AG09319 (cell line): Measurements from ENCODE around the gene FRG2B.
"Not testable (repeated sequence)": the region's sequence is repeated elsewhere in the genome, so short reads cannot be mapped to it uniquely, and the experiment has no call there.

Experiments
- DNase-seq: peaks from one replicate; pipeline ENCODE4 v3.0.0-alpha.2; 2010; ENCODE audit warnings: low read depth; ENCODE audit errors: extremely low read depth
- TF ChIP-seq, protein P1 (sequence below): IDR thresholded peaks from 2 replicates; pipeline ENCODE4 v1.5.1; 2011; ENCODE audit warnings: low read depth, mild to moderate bottlenecking, inconsistent platforms, low read length, moderate library complexity

Gene FRG2B

DNA sequence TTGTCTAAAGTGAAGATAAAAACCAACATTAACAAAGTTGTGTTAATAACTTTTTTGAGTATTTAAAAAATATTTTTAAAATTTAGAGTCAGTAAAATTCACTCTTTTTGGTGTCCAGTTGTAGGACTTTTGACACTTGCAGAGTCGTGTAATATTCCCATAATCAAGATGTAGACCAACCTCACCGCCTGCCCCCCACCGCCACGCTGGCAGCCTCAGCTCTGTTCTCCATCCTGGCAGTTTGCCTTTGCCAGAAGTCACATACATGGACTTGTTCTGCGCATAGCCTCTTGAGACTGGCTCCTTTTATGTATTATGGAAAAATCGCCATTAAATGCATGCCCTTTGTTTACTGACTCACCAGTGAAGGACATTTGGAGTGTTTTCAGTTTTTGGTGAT, 33.9 kb downstream of the FRG2B start:
- DNase-seq = no peak
- TF ChIP-seq, protein P1, sequence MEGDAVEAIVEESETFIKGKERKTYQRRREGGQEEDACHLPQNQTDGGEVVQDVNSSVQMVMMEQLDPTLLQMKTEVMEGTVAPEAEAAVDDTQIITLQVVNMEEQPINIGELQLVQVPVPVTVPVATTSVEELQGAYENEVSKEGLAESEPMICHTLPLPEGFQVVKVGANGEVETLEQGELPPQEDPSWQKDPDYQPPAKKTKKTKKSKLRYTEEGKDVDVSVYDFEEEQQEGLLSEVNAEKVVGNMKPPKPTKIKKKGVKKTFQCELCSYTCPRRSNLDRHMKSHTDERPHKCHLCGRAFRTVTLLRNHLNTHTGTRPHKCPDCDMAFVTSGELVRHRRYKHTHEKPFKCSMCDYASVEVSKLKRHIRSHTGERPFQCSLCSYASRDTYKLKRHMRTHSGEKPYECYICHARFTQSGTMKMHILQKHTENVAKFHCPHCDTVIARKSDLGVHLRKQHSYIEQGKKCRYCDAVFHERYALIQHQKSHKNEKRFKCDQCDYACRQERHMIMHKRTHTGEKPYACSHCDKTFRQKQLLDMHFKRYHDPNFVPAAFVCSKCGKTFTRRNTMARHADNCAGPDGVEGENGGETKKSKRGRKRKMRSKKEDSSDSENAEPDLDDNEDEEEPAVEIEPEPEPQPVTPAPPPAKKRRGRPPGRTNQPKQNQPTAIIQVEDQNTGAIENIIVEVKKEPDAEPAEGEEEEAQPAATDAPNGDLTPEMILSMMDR = no peak

DNA sequence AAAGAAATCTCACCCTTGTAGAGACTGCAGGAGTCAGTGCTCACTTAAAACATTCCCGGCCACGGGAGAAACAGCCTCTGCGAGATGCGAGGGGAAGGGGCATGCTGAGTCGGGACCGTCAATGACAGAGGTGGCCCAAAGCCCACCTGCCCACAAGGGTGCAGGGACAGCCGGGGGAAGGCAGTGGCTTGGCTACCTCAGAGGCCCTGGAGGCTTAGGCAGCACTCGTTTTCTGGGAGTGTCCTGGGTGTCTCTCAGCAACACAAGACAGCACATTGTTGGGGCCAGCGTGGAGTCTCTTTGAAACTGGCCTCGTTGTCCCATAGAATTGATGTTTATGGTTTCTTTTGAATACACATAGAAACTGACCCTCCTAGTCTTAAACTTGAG, 35.6 kb downstream of the FRG2B start:
- TF ChIP-seq, protein P1 = no peak
- DNase-seq = no peak

DNA sequence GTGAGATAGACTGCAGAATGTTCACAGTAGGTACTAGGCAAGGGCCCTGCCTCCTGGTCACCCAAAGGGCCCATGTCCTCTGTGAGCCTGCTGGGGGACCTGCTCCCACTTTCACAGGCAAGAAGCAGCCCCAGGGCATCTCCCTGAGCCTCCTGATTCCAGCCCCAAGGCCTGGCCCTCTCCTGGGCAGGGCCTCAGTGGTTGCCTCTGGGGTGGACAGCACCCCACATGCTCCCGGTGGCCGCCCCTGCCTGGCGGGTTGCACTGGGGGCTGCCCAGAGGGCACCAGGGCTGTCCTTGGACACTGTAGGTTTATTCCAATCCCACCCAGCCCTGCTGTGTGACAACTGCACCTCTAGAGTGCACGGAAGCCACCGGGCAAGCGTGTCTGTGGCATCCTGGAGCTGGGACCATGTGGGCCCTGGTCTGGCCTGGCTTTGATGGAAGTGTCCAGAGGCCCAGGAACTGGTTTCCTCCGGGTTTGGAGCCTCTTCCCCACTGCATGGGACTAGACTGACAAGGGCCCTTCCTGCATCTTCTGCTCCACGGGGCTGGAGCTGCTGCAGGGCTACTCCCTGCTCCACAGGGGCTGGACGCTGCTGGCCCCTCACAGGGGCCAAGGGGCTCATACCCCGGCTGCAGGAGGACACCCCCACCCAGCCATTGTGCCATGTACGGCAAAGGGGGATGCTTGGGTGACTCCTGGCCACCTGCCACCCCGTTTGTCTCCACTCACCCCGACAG, 36.2 kb downstream of the FRG2B start:
- no peak for DNase-seq
- TF ChIP-seq, protein P1 = no peak

DNA sequence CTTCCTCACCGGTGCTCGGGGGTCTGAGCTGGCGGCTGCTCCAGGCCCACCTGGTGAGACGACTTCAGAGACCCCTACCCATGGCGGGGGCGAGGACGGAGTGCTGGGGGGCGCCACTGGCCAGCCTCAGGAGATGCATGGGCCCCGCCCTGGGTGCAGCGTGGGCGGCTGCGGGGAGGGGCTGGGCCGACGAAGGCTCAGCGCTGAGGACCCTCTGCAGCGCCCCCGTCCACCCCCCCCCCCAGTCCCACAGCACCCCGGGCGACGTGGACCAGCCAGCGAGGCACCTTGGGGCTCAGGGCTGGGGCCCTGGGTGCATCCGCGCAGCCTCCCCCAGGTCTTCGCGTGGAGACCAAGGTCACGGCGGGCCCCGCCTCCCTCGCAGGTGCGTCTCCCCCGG, 49.6 kb downstream of the FRG2B start:
- DNase-seq = not testable (repeated sequence)
